Inferior parietal cortex (tissue), 1 donor: ENCODE measurements around the gene ZMYND12.

Source experiments
- DNase-seq: peaks from one replicate; pipeline ENCODE4 v3.0.0-alpha.2; 2016; ENCODE audit errors: extremely low spot score

The ZMYND12 gene

DNA sequence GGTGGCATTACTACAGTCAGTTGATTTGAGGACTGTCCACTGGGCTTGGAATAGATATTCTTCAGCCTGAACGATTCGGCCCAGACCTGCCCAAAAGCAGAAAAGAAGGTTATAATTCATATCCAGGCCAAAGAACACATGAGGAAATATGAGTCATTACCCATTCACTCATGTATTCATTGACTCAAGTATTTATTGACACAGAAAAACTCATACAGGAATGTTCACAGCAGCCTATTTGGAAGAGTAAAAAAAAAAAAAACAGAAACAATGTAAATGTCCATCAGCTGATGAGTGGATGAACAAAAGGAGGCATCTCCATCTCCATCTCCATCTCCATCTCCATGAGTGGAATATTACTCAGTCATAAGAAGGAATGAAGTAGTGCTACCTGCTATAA is 15.9 kb downstream of the ZMYND12 start:
- DNase-seq: no peak

DNA sequence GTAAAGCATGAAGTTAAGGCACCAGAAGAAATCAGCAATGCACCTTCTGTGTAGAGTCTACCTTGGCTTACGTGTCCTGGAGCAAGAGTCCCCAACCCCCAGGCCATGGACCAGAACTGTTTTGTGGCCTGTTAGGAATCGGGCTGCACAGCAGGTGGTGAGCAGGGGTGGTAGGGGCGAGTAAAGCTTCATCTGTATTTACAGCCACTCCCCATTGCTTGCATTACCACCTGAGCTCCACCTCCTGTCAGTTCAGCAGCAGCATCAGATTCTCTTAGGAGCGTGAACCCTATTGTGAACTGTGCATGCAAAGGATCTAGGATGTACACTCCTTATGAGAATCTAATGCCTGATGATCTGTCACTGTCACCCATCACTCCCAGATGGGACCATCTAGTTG is 21.5 kb downstream of the ZMYND12 start:
- no peak for DNase-seq

DNA sequence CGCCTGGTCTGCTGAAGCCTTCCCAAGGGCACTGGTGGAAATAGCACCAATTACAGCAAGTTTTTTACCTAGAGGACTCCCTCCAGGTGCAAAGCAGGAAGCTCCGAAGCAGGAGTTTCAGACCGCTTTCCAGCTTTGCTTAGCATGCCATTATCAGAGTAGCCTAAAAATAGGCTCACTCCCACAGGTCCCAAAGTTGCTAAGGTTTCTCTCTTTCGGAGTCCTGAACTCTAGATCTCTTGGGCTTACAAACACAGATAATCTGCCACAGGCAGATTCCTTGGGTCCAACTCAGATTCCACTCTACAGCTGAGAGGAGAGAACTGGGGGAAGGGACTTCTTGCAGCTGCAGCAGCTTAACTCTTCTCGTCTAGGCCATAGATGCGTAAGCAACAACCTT is 22.5 kb downstream of the ZMYND12 start:
- no peak for DNase-seq

DNA sequence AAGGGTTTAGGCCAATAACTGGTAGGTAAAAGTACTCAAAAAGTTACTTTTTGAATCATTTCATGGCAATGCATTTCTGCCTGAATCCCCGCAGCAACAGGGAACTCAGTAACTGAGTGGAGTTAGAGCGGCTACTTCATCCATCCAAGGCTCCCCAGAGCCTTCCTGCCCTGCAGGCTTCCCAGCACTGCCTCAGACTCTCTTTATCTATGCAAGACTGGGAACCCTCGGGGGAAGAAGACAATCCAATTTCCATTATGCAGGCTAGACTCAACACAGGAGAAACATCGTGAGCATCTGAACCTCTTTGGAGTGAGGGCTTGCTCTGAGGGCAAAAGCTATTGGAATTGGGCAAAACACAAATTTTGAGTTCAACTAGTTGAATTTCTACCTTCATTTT is 23.1 kb downstream of the ZMYND12 start:
- DNase-seq: no peak

DNA sequence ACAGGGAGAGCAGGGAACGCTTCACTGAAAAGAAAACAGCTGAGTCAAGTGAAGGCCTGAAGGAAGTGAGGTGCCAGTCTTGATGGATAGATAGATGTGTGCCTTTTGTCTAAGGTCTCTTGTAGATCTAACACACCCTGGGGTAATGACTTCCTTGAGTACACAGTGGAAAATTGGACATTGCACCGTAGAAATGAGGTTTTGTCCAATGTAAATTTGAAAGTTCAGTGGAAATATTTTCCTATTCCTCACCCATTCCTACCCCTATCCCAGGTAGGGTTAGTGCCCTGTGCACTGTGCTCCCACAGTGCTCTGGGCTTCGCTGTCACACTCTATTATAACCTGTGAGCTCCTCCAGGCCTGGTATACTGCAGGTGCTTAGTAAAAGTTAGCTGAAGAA is 24.3 kb downstream of the ZMYND12 start:
- no peak for DNase-seq

DNA sequence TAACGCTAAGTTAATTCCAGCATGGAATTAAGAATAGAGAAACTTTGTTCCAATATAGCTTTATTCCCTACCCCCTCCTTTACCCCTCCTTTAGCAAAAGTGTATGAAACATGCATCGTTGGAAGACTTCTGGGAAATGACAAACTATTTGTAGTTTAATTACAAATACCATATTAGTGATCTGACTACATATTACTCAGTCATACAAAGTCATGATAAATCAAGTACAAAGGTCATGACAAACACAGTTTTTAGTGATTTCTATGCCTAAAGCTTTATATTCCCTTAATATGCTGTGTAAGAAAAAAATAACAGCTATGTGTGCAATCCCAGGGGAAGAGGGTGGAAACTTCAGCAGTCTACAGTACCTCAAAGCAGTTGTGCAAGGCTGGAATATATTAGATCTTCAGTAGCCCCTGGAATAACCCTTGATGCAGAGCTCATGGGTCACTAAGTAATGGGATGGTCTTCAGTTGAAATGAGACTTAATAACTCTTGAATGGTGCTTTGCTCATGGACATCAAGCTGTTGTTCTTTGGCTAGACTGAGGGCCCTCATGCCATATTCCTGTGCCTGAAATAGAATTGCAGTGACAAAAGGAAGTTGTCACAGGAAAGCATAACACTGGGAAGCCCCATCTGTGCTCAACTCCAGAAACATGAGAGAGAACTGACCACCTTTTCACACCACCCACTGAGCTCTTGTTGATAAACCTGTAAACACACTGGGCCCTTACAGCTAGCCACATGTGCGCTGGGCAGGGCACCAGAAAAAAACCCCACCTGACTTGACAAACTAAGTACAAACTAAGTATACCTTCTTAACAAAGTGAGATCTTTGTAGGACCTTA is 25.3 kb downstream of the ZMYND12 start:
- DNase-seq: no peak

DNA sequence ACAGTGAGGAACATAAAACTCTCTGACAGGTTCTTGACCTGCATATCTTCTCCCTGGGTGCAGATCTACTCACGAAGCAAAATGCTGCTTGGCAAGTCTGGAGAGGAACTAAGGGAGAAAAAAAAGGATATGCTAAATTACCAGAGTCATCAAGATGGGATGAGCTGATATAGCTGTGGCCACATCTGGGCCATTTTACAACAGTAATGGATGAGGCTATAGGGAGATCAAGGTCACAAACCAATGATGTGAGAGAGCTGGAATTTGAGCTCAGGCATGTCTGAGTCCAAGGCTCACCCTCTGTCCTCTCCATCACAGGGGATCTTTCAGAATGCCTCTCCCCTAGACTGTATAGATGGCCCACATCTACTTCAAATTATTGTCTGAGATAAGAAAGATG is 26.2 kb downstream of the ZMYND12 start:
- DNase-seq: no peak

DNA sequence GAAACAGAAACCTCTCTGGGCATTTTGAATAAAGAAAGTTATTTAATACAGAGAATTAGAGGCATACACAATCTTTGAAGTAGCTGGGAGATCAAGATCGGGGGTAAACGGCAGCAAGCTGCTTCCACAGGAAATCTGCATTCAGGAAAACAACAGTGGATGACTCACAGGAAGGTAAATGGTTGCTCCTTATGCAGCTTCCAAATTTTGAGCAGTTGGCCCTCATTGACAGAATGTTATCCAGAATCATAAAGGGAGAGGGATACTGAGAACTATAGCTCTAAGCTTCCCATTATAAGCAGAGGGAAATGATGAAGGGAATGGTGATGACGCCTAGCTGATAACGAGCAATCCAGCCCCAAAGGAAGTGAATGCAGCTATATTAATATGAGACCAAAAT is 28.6 kb downstream of the ZMYND12 start:
- no peak for DNase-seq

DNA sequence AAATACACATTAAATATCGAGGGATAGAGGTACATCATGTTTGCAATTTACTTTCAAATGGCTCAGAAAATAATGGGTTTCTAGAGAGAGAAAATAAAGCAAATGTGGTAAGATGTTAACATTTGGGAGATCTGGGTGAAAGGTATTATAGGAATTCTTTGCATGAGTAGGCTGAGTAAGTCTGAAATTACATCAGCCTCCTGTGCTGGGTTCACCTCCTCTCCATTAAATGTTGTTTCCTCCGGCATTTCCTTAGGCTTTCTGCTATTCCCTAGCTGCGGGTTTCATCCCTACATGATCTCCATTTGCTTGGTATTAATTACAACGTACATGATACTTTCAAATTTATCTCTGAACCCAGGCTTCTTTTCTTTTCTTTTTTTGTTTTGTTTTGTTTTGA is 31.6 kb downstream of the ZMYND12 start:
- no peak for DNase-seq

DNA sequence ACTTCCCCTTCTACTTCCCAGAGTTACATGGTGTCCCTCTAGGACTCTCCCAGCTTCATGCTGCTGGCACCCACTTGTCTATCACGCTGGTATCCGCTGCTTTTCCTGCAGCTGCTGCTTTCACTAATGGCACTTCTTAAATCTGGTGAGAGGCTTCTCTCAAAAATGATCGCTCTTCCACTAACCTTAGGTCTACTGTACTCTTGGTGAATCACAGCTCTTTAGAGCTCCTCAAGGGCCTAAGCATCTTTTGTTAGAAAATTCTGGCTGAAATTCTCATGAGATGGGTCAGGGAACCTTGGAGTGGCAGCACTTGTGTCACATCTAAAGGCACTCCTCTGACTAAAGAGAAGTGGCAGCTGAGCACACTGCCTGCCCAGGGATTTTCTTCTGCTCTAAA is 32.1 kb downstream of the ZMYND12 start:
- no peak for DNase-seq

DNA sequence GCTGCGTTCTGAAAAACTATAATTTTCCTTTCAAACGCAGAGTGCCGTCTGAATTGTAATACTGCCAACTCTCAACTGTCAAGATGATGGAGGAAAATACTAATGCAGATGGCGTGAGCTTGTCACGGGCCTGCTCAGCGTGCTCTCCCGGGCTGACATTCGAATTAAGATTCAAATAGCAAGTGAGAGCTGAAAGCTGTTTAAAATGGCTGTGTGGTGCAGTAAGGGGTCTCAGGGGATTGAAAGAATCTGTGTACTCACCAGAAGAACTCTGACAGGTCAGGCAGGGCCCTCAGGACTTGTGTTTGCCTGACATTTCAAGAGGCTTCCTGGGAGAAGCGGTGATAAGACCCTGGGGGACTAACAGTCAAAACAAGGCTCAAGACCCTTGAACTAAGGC is 33.1 kb downstream of the ZMYND12 start:
- DNase-seq: no peak

DNA sequence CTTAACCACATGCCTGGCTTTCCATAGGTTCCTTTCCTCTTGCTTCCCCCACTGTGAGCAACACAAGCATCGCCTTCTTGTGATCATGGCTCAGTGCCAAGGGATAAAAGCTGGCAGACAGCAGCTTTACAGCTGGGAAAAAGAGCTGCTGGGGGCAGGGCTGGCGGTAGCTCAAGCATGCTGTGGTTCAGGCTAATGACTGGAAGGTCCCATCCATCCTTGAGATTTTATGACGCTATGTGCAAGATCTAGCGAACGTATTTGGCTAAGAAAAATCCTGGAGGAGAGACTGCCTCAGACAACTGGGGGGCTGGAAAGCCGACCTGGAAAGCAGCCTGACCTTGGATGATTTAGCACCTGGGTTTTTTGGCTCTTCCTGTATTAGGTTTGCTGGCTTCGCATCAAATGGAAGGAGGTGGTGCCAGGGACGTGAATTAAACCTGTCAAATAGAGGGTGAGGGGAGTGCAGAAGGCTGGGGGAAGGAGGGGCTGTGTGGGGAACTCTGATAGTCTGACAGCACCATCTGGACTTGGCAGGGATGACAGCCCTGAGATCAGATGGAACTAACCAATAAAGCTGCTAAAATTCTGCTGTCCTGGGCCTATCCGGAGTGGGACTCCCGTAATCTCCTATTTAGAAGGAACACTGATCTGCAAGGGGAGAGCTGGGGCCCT is 34.8 kb downstream of the ZMYND12 start:
- peak; percentile 59 for DNase-seq

DNA sequence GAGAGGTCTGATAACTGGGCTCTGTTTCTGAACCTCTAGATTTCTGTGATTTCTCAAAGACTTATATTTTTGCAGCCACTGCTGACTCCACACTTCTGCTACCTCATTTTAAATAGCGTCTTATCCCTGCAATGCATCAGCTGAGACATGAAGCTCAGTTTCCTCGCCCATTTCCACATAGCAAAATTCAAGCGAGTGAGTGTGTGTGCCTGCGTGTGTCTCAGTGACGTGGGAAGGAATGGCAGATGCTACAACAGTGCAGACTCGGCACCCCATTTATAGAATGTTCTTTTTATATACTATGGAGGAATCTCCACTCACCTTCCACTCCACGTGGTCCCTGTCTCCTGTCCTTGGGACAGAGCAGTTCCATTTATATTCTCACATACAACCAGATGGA is 35.7 kb downstream of the ZMYND12 start:
- DNase-seq: peak; percentile 53

DNA sequence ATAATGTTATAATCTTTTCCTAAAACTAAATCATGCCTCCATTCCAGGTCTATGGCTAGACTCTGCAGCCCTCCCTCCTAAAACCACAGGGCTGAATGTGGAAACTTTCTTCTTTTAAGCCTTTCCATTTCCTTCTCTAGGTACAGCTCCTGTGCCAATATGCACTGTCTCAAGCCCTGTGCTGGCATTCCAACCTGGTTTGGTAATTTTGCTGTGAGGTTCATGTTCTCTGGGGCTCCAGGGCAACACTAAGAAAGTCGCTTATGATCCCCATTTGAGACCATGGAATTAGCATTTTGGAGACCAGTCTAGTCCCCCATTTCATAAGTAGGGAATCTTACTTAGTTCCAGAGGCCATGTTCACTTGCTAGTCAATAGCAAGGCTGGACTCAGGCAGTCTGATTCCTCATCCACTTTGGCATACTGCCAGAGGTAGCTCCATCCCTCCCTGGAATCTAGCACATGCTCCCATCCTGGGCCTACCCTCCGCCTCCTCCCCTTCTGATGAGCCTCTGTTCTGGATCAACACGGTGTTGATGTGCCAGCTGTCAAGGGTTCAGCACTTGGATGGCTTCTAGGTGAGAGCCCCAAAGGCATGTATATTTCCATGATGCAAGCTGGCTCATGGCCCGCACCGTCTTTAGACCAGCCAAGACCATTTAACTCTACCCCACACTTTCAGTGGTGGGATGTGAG is 36.5 kb downstream of the ZMYND12 start:
- no peak for DNase-seq

DNA sequence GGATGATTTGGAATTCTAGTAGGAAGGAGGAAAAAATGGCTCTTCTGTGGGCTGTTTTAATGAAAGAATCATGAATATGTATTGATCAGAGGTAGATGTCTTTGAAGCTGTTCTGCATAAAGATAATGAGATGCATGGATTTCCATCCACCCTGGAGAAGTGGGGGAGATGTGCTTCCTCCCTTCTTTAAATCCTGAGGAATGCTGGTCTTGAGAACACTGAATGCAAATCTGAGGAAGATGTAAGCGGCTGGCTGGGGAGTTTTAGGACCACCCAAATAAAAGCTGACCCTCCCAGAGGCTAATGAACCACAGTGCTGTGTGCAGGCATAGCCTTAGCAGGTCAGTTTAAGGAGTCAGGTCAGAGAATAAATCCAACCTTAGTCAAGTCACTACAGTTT is 37.3 kb downstream of the ZMYND12 start:
- no peak for DNase-seq

DNA sequence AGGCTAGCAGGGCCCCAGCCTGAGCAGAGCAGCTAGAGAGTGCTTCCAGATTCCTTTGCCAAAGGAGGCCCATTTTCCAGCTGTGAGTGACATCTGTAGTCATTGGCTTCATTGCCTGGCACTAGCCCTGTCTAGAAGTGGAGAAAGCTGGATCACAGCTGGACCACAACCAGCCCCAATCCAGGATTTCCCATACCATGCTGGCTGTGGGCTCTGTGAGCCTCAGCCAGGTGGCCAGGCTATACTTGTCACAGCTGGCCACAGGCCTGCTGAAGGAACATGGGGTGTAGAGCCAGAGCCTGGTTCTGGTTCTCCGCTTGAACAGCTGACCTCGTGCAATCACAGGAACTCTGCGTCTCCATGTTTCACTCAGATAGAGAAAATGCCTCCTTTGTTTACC is 38.7 kb downstream of the ZMYND12 start:
- DNase-seq: no peak

DNA sequence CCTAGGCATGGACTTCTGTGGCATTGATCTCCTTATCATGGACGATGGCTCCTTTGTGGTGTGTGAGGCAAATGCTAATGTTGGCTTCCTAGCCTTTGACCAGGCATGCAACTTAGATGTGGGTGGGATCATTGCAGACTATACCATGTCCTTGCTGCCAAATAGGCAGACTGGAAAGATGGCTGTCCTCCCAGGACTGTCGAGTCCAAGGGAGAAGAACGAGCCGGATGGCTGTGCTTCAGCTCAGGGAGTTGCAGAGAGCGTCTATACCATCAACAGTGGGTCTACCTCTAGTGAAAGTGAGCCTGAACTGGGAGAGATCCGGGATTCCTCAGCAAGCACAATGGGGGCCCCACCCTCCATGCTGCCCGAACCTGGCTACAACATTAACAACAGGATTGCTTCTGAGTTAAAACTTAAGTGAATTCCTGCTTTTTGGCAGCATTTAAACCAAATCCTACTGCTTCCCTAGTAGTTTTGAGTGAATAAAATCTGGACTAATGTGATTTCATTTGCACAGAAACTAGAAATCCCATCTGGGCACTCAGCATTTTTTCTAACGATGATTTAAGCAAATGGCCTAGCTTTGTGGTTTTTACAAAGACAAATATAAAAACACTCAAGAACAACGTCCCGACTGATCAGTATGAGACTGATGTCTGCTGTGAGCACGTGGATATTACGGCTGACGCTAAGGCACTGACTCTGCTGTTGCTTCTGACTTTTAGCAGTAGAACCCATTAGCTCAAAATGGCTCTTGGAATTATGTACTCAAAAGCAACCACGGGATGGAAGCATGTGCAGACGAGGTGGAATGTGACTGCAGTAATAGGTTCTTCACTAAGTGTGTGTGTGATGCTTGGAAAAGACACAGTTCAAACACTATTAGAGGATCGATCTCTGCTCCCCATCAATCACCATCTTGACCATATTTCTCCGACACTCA is 41.0 kb downstream of the ZMYND12 start:
- no peak for DNase-seq

DNA sequence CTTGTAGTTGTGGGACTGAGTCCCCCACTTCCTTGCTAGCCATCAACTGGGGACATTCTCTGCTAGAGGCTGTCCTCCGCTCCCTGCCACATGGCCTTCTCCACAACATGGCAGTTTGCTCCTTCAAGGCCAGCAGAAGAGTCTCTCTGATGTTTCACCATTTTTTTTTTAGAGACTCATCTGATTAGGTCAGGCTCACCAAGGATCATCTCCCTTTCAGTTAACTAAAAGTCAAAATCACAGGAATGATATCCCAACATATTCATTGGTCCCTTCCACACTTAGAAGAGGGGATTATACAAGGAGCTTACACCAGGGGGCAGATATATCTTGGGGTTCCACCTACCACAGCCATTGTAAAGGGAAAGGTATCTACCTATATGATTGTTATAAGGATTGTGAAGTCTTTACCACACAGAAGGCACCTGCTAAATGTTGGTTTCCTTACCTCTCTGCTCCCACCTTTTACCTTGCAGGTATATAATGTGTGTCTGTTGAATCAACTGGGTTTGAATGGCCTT is 51.9 kb downstream of the ZMYND12 start:
- DNase-seq: no peak

DNA sequence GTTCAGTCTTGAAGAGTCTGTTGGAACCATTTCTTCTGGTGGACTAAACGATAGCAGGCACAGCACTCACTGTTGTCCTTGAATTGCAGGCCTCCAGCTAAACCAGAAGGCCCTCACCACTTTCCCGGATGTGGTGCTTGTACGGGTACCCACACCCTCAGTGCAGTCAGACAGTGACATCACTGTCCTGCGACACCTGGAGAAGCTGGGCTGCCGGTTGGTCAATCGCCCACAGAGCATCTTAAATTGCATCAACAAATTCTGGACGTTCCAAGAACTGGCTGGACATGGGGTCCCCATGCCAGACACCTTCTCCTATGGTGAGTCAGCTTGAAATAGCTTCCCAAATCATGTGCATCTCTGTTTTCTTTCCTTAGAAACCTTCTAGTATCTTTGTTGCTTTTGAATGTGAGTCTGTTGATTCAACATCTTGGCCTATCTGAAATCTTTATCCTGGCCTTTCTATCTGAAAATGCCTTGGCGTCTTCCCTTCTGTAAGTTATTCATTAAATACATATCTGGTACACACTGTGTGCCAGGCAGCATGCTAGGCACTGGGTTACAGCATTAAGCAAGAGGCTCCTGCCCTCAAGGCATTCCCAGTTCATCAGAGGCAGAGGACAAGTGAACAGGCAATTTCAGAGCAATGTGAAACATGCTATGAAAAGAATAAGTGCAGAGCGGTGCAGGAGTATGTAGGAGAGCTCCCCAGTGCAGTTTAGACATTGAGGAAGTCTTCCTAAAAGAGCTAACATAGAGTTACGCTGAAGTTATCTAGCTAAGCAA is 56.3 kb downstream of the ZMYND12 start:
- DNase-seq: no peak

DNA sequence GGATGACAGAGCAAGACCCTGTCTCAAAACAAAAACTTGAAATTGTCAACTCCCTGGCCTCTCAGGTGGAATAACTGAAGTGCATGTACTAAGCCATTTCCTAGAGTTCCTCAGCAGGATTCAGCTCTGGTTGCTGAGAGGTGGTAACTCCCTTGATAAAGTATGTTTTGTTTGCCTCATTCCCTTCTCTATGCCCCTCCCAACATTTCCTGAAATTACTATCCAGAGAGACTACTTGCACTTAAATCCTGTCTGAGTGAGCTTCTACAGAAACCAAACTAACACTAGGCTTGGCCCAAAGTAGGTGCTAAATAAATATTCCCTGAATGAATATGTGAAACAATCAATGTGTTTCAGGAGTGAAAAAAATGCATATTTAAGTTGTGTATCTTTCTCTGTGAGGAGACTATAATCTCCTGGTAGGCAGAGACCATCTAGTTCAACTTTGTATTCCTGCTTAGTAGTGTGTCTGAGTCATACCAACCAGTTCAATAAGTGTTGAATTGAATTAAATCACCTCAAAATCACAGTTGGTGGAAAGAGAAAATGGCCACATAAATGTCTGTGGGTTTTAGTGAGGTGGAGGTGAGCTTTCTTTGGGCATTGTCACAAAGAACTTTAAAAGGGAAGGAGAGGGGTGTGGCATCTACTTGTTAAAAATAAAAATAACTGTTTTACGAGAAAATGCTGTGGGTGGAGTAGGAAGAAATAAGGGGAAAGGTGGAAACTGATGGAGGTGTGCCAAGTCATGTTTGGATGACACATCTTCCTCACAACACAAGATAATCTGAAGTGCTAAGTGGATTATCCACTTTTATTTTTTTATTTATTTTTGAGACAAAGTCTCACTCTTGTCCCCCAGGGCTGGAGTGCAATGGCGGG is 62.6 kb downstream of the ZMYND12 start:
- DNase-seq: no peak
